Testis (tissue), 3 donors: ENCODE measurements around the gene POLR2A. TPM values are rescaled to one million over a fixed set of nuclear protein-coding genes. Genes with fewer than 3 reads are reported as not detected.
A peak's percentile ranks its signal among the peaks of the same experiment; 100 is the strongest.

ENCODE experiments used
- DNase-seq: peaks from one replicate; pipeline ENCODE4 v3.0.0-alpha.2; 2019
- H3K27ac ChIP-seq, 2 donors: fragments of 200-600 bp; sonication (generic); one replicate each; pipeline ENCODE4 v1.5.1; 2019
- H3K27me3 ChIP-seq: fragments of 200-600 bp; sonication (generic); one replicate; pipeline ENCODE4 v1.5.1; 2019
- H3K36me3 ChIP-seq: fragments of 200-600 bp; sonication (generic); one replicate; pipeline ENCODE4 v1.5.1; 2017; ENCODE audit warnings: low read depth; ENCODE audit errors: missing control alignments
- H3K4me1 ChIP-seq: fragments of 200-600 bp; sonication (generic); one replicate; pipeline ENCODE4 v1.5.1; 2019
- H3K4me3 ChIP-seq, 2 donors: fragments of 200-600 bp; sonication (generic); one replicate each; pipeline ENCODE4 v1.5.1; 2017 to 2019
- H3K9me3 ChIP-seq: fragments of 200-600 bp; sonication (generic); one replicate; pipeline ENCODE4 v1.5.1; 2017
- CTCF ChIP-seq, 3 experiments: fragments of 450-650 bp in 2 of 3; fragments of 200-600 bp in 1 of 3; sonication (generic) in 1 of 3; IDR thresholded peaks; one replicate each; pipeline ENCODE4 v1.5.1; 2016 to 2019; ENCODE audit warnings: antibody characterized with exemption in 3 of 3, mild to moderate bottlenecking in 2 of 3, moderate library complexity in 1 of 3
- POLR2A ChIP-seq: fragments of 450-650 bp; IDR thresholded peaks from one replicate; pipeline ENCODE4 v1.6.1; 2017; ENCODE audit warnings: antibody characterized with exemption, mild to moderate bottlenecking, moderate library complexity
- WGBS, 2 donors: methylation state at CpG; one replicate each; pipeline ENCODE4 v1.1.5; 2018; 5-methylcytosine and 5-hydroxymethylcytosine counted together
- intact Hi-C: fragments of 100-400 bp; cut with DNase I; formaldehyde crosslinking; loops from one replicate; pipeline ENCODE4 v1.15.1; 2023; ENCODE audit warnings: low total_unique reads
- polyA plus RNA-seq: library from polyadenylated mRNA; stranded (reverse); fragments of 350-450 nt; fragmentation: Illumina TruSeq; extraction: RNeasy Lipid Tissue Mini Kit (QIAGEN cat#74804); gene quantifications from one replicate; pipeline ENCODE4 v1.2.3, GENCODE V29; 2014; ENCODE audit warnings: low read depth, low replicate concordance; ENCODE audit not compliant: insufficient read depth
- total RNA-seq, 2 donors: library from RNA; depleted of rRNA; stranded (reverse); fragments of >200 nt; gene quantifications; one replicate each; pipeline ENCODE4 v1.2.3, GENCODE V29; 2016

Gene POLR2A
- total and polyA plus RNA-seq, 3 donors from 2014 or later, result 175 to 391 (median 359) TPM

DNA sequence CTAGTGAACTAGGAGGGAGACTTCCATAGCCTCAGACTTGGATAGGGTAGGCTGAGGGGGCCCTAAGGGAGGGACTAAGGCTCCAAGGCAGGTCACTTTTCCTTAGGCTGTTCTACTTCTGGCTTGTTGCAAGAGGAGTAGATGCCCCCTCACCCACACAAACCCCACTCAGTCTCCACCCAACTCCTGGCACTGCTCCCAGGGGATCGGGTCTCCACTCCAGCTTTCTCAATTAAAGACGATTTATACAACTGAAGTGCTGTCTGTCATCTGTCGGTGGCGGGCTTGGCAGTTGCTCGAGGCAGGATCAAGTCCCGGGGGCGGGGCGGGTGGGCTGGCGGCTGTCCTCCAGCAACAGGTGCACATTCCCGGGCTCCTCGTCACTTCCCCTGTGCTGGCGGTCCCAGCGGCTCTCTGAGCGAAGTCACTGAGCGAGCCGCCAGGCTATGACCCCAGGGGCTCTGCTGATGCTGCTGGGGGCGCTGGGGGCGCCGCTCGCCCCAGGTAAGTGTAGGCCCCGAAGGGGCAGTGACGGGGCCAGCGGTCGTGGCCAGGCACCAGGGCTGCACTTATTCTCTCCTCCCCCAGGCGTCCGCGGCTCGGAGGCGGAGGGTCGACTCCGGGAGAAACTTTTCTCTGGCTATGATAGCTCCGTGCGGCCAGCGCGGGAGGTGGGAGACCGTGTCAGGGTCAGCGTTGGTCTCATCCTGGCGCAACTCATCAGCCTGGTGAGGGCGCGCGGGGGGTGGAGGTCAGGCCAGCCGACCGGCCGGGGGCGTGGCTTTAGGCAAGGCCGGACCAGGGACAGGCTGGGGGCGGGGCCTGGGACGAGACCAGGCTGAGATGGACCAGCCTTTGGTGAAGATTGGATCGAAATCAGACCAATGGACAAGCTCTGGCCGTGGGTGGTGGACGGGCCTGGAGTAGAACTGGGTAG, 39.2 kb upstream of the POLR2A start, which contains the start of gene CHRNB1:
Gene CHRNB1, plus strand, starts transcription at position 380 of the 937 bp plus-strand sequence. Its CDS starts 67 bp downstream, at position 447.
- no peaks in the 10 kb centered on the region for H3K9me3 ChIP-seq
- TF ChIP-seq POLR2A (no peak), CTCF (IDR thresholded peaks at IDR 0.05) (no peak)
- intact Hi-C loops, result no loop called here
- H3K36me3 ChIP-seq, result no peaks in the 10 kb centered on the region
- no peaks in the 10 kb centered on the region for H3K27me3 ChIP-seq
- no peak within 1 kb of the TSS for H3K27ac ChIP-seq
- 14 to 15% methylated on average over 26 to 49 of the region's 51 CpGs for WGBS, 2 donors
- H3K4me3 ChIP-seq, result peak within 1 kb of the TSS; percentile 20 to 21
- peaks cover 15% of the 10 kb centered on the region for H3K4me1 ChIP-seq
- DNase-seq, result peak; percentile 85

DNA sequence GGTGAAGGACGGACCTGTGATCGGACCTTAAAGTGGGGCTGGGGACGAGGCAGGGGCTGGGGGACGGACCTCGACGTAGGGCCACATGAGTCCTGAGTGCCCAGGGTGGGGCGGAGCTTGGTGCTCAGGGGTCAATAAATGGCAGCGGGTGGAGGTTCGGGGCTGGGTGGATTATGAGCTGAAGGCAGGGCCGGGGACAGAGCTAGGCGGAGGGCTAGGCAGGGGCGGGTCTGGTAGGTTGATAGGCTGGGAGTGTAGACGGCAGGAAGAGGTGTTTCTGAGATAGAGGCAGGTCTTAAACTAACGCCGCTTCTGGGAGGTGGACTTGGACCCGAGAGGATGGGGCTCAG, 38.6 kb upstream of the POLR2A start:
- H3K4me3 ChIP-seq, result peak overlapping the region in 1 of 2 donors; percentile 21
- peaks cover 9% of the 10 kb centered on the region for H3K4me1 ChIP-seq
- 13 to 17% methylated on average over 16 of the region's 16 CpGs for WGBS, 2 donors
- TF ChIP-seq CTCF (IDR thresholded peaks at IDR 0.05) (no peak), POLR2A (no peak)
- intact Hi-C loops, result no loop called here
- H3K27ac ChIP-seq, result no peak overlapping the region
- no peaks in the 10 kb centered on the region for H3K9me3 ChIP-seq
- no peak for DNase-seq
- H3K27me3 ChIP-seq, result no peaks in the 10 kb centered on the region
- H3K36me3 ChIP-seq, result no peaks in the 10 kb centered on the region

GRCh38 chr17:7448461-7448860, 35.7 kb upstream of the POLR2A start:
- 93 to 94% methylated on average over 7 of the region's 7 CpGs for WGBS, 2 donors
- Histone ChIP-seq H3K27me3 (no peaks in the 10 kb centered on the region), H3K9me3 (no peaks in the 10 kb centered on the region), H3K4me1 (peaks cover 7% of the 10 kb centered on the region), H3K36me3 (no peaks in the 10 kb centered on the region), H3K27ac (no peak overlapping the region), H3K4me3 (no peak overlapping the region)
- no peak for DNase-seq
- intact Hi-C loops, result no loop called here
- TF ChIP-seq CTCF (IDR thresholded peaks at IDR 0.05), result no peak
- no peak for TF ChIP-seq POLR2A

DNA sequence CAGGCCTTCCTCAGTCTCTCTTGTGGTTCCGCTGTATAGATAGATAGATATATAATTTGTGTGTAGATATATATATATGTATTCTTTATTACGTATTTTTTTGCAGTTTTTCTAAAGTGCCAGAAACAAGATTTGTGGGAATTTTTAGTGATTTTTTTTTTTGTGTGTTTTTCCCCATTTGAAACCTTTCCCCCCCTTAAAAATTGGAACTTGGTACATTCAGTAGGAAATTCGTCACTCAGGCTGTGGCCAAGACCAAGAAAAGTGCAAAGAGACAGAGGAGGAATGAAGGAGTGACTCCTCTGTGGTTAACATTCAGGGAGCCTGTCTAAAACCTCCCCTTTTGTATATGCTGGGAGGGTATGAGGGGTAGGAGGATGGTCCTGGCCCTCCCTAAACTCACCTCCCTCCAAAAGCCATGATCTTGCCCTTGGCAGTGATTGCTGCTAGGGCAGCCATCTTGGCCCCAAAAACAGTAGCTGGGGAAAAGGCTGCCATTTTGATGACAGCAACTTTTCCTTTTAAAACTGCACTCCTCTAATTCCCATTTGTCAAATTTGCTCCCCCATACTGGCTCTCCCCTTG, 24.1 kb upstream of the POLR2A start:
- H3K27me3 ChIP-seq, result no peaks in the 10 kb centered on the region
- intact Hi-C loops, result no loop called here
- TF ChIP-seq CTCF (IDR thresholded peaks at IDR 0.05) (no peak), POLR2A (no peak)
- no peaks in the 10 kb centered on the region for H3K9me3 ChIP-seq
- no peaks in the 10 kb centered on the region for H3K36me3 ChIP-seq
- WGBS, 2 donors, result 69 to 72% methylated on average over 3 of the region's 3 CpGs
- H3K4me1 ChIP-seq, result no peaks in the 10 kb centered on the region
- no peak overlapping the region for H3K27ac ChIP-seq
- H3K4me3 ChIP-seq, result no peak overlapping the region
- DNase-seq, result no peak
